Uterus (tissue), 4 donors: Measurements from ENCODE around the gene FBXL19. TPM values are rescaled to one million over a fixed set of nuclear protein-coding genes. Genes with fewer than 3 reads are reported as not detected.
A peak's percentile ranks its signal among the peaks of the same experiment; 100 is the strongest.

Experiments used
- DNase-seq, 2 donors: peaks; one replicate each; pipeline ENCODE4 v3.0.0-alpha.2; 2019 to 2020
- H3K27ac ChIP-seq, 2 donors: fragments of 200-600 bp; sonication (generic); 1 replicate in 1 of 2; 2 replicates in 1 of 2; pipeline ENCODE4 v1.5.1; 2016 to 2018
- H3K27me3 ChIP-seq, 2 donors: fragments of 200-600 bp; sonication (generic); one replicate each; pipeline ENCODE4 v1.5.1; 2018 to 2019; ENCODE audit warnings: control low read depth in 1 of 2
- H3K36me3 ChIP-seq, 2 donors: fragments of 200-600 bp; sonication (generic); one replicate each; pipeline ENCODE4 v1.5.1; 2019; ENCODE audit warnings: control low read depth in 1 of 2
- H3K4me1 ChIP-seq, 2 donors: fragments of 200-600 bp; sonication (generic); one replicate each; pipeline ENCODE4 v1.5.1; 2018 to 2019; ENCODE audit warnings: control low read depth in 1 of 2
- H3K4me3 ChIP-seq, 2 donors: fragments of 200-600 bp; sonication (generic); 1 replicate in 1 of 2; 2 replicates in 1 of 2; pipeline ENCODE4 v1.5.1; 2018 to 2019; ENCODE audit warnings: mild to moderate bottlenecking in 1 of 2
- H3K9me3 ChIP-seq, 2 donors: fragments of 200-600 bp; sonication (generic); one replicate each; pipeline ENCODE4 v1.5.1; 2019; ENCODE audit warnings: control low read depth in 1 of 2
- CTCF ChIP-seq, 4 experiments: fragments of 200-600 bp in 2 of 4; fragments of 450-650 bp in 2 of 4; sonication (generic) in 2 of 4; IDR thresholded peaks; one replicate each; pipeline ENCODE4 v1.5.1; 2016 to 2019; ENCODE audit warnings: antibody characterized with exemption in 4 of 4, mild to moderate bottlenecking in 2 of 4, moderate library complexity in 1 of 4
- POLR2A ChIP-seq, 2 donors: fragments of 450-650 bp; IDR thresholded peaks; one replicate each; pipeline ENCODE4 v1.6.1; 2016; ENCODE audit warnings: antibody characterized with exemption in 2 of 2, mild to moderate bottlenecking in 1 of 2, moderate library complexity in 1 of 2
- intact Hi-C: fragments of 100-400 bp; cut with DNase I; formaldehyde crosslinking; loops from one replicate; pipeline ENCODE4 v1.15.1; 2023; ENCODE audit warnings: low total_unique reads
- total RNA-seq, 4 donors: library from RNA; depleted of rRNA in 3 of 4; stranded (reverse); fragments of >200 nt in 3 of 4; gene quantifications; one replicate each; pipeline versions ENCODE4 v1.1.0 to v1.2.4, GENCODE V29; 2014 to 2023
- donor health status: DM: yes; HTN: yes; CAD: no.

The FBXL19 gene
- total RNA-seq, 4 donors from 2014 or later, result 3.8 to 25.4 (median 19.0) TPM

GRCh38 chr16:30947859-30948666 is 24.7 kb downstream of the FBXL19 start:
- intact Hi-C loops, result no loop called here
- peak overlapping the region; percentile 86 to 87 for H3K27ac ChIP-seq
- H3K9me3 ChIP-seq, result no peaks in the 10 kb centered on the region
- H3K4me3 ChIP-seq, result peak overlapping the region; percentile 57 to 70
- no peaks in the 10 kb centered on the region for H3K36me3 ChIP-seq
- peaks cover 0 to 5% of the 10 kb centered on the region in 2 donors for H3K4me1 ChIP-seq
- DNase-seq, result peak; percentile 94 to 97
- TF ChIP-seq POLR2A (IDR thresholded peaks at IDR 0.05), result no peak
- no peak for TF ChIP-seq CTCF (IDR thresholded peaks at IDR 0.05)
- no peaks in the 10 kb centered on the region for H3K27me3 ChIP-seq

DNA sequence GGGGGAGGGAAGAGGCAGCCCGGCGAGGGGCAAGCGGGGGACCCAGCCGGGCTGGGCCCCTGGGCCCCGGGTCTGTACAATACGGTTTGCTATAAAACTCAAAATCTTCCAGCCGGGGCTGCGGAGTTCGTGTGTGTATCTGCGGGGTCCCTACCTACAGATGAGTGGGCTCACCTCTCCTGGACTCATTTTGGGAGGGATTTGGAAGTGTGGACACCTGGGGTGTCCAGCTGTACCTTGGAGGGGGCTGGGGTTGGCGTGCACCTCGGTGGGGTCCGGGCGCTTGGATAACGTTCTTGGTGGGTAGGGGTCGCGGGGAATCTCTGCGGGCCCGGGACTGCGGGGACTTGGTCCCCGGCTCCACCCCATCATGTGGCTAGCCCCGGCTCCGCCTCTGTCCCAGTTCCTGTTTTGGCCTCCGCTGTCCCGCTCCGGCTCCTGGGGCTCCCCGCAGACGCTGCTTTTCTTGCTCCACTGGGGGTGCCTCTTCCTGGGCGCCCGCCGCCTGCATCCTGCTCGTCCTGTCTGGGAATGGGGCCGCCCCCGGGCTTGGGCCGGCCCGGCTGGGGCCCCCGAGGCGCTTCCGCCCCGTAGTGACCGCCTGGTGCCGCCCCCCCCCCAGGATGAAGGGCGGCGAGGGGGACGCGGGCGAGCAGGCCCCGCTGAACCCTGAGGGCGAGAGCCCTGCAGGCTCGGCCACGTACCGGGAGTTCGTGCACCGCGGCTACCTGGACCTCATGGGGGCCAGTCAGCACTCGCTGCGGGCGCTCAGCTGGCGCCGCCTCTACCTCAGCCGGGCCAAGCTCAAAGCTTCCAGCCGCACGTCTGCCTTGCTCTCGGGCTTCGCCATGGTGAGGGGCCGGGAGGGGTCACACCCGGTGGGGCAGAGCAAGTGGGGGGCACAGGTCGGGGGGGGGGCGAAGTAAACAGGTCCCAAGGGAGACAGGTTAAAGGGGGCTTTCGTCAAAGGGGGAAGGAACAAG is 25.6 kb downstream of the FBXL19 start, which contains the start of gene ORAI3:
Gene ORAI3 (plus strand): TSS at position 402 of the 983 bp plus-strand sequence. CDS start 222 bp downstream, at position 624.
- H3K36me3 ChIP-seq, result no peaks in the 10 kb centered on the region
- intact Hi-C loops, result no loop called here
- DNase-seq, result peak; percentile 72 to 77
- peaks cover 0 to 11% of the 10 kb centered on the region in 2 donors for H3K4me1 ChIP-seq
- H3K9me3 ChIP-seq, result no peaks in the 10 kb centered on the region
- TF ChIP-seq POLR2A (IDR thresholded peaks at IDR 0.05) (peak; percentile 33 to 58), CTCF (IDR thresholded peaks at IDR 0.05) (peak in 1 of 4 experiments; percentile 13)
- peak within 1 kb of the TSS; percentile 57 to 70 for H3K4me3 ChIP-seq
- H3K27me3 ChIP-seq, result no peaks in the 10 kb centered on the region
- H3K27ac ChIP-seq, result peak within 1 kb of the TSS; percentile 86 to 87

DNA sequence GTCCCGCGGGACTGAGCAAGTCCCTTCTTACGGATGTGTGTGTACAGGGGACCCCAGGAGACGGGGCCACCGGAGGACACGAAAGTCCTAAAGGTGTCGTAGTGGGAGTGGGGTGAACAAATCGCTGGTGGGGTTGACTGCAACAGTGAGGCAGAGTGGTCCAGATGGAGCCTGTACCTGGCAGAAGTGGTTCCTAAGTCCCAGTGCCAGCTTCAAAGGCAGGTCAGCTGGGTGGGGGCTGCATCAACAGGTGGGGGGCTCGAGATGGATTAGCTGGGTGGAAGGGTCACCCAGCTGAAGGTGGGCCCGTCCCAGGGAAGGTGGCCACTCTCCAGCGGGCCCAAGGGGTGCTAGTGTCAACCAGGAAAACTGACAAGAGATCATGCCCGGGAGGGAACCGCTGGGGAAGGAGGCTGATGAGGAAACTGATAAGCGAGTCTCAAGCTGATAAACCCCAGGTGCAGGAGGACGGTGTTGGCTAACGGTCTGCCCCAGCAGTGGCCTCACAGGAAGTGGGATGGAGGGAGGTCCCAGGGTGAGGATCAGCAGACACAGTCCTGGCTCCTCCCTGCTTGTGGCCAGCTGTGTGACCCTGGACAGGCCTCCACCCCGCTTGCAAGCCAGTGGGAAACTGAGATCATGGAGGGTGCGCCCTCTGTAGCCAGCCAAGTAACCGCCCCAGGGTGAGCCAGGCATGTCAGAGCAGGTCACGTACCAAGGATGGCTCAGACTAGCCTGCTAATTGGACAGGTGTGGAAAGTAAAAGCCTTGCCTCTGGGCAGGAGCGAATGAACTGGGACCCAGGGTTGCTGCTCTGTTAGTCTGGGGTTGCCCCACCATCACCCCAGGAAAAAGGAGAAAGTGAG is 26.5 kb downstream of the FBXL19 start:
- intact Hi-C loops, result no loop called here
- peak overlapping the region; percentile 57 to 70 for H3K4me3 ChIP-seq
- TF ChIP-seq CTCF (IDR thresholded peaks at IDR 0.05) (no peak), POLR2A (IDR thresholded peaks at IDR 0.05) (peak in 1 of 2 donors; percentile 24)
- H3K4me1 ChIP-seq, result peaks cover 0 to 11% of the 10 kb centered on the region in 2 donors
- no peaks in the 10 kb centered on the region for H3K9me3 ChIP-seq
- H3K27ac ChIP-seq, result peak overlapping the region; percentile 86 to 87
- no peaks in the 10 kb centered on the region for H3K27me3 ChIP-seq
- H3K36me3 ChIP-seq, result no peaks in the 10 kb centered on the region
- DNase-seq, result peak; percentile 80 to 81

DNA sequence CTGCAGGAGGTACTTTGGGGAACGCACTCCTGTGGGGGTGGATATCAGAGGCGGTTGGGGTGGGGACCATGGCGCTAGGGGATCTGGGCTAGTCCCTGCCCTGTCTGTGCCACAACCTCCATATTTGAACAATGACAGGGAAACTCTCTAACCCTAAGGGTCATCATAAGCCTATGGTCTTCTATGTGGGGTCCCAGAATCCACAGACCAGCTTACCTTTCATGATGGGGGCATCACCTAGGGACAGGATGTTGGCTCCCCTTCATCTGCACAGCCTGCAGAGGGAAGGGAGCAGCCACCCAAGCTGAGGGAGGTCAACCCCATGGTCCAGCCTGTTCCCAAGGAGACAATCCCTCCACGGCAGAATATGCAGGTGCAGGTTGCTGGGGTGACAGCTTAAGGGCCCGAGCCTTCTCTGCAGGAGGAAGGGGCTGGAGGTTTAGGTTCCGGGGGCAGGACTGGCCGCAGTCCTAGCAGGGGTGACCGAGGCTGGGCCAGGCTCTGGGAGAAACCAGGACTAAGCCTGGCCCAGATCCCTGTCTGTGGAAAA is 27.2 kb downstream of the FBXL19 start:
- intact Hi-C loops, result no loop called here
- Histone ChIP-seq H3K36me3 (no peaks in the 10 kb centered on the region), H3K9me3 (no peaks in the 10 kb centered on the region), H3K4me1 (peaks cover 0 to 11% of the 10 kb centered on the region in 2 donors), H3K4me3 (no peak overlapping the region), H3K27ac (peak overlapping the region; percentile 86 to 87), H3K27me3 (no peaks in the 10 kb centered on the region)
- TF ChIP-seq POLR2A (IDR thresholded peaks at IDR 0.05), result no peak
- no peak for TF ChIP-seq CTCF (IDR thresholded peaks at IDR 0.05)
- DNase-seq, result no peak
